OCI-LY1 (cell line): ENCODE measurements around the gene CSNK2A3.

Experiments used
- H2AFZ ChIP-seq: fragments of 200-600 bp; sonication (generic), shearing (Covaris generic); 2 replicates; pipeline ENCODE4 v1.6.0; 2014; ENCODE audit warnings: antibody characterized with exemption, mild to moderate bottlenecking, low read length
- H3F3A ChIP-seq: fragments of 200-600 bp; sonication (generic), shearing (Covaris generic); 2 replicates; pipeline ENCODE4 v1.6.0; 2014; ENCODE audit warnings: mild to moderate bottlenecking, antibody characterized with exemption, low read length, moderate library complexity; ENCODE audit not compliant: insufficient read depth
- H3K27ac ChIP-seq: fragments of 200-600 bp; sonication (generic); 2 replicates; pipeline ENCODE4 v1.5.1; 2014; ENCODE audit warnings: low read length, mixed run types, mild to moderate bottlenecking, low read depth; ENCODE audit not compliant: poor library complexity, severe bottlenecking
- H3K27me3 ChIP-seq: fragments of 200-600 bp; sonication (generic); 2 replicates; pipeline ENCODE4 v1.6.0; 2014; ENCODE audit warnings: antibody characterized with exemption, mild to moderate bottlenecking, low read length, moderate library complexity; ENCODE audit not compliant: insufficient read depth
- H3K36me3 ChIP-seq: fragments of 200-600 bp; sonication (generic); 2 replicates; pipeline ENCODE4 v1.6.1; 2014; ENCODE audit warnings: mild to moderate bottlenecking, antibody characterized with exemption, low read length, moderate library complexity, mixed read lengths; ENCODE audit not compliant: insufficient read depth
- H3K4me1 ChIP-seq: fragments of 200-600 bp; sonication (generic); 2 replicates; pipeline ENCODE4 v1.5.1; 2014; ENCODE audit warnings: mild to moderate bottlenecking, low read length, moderate library complexity; ENCODE audit not compliant: insufficient read depth, severe bottlenecking
- H3K4me2 ChIP-seq: fragments of 200-600 bp; sonication (generic), shearing (Covaris generic); 2 replicates; pipeline ENCODE4 v1.6.1; 2014; ENCODE audit warnings: low read length
- H3K4me3 ChIP-seq: fragments of 200-600 bp; sonication (generic); 2 replicates; pipeline ENCODE4 v1.5.1; 2014; ENCODE audit warnings: low read length, low read depth, mild to moderate bottlenecking, mixed read lengths; ENCODE audit not compliant: poor library complexity, severe bottlenecking
- H3K79me2 ChIP-seq: fragments of 200-600 bp; shearing (Covaris generic); 2 replicates; pipeline ENCODE4 v1.6.1; 2016; ENCODE audit warnings: mixed run types, low read length, mixed read lengths; ENCODE audit not compliant: insufficient read depth
- H3K9ac ChIP-seq: fragments of 200-600 bp; sonication (generic), shearing (Covaris generic); 2 replicates; pipeline ENCODE4 v1.6.1; 2014; ENCODE audit warnings: mild to moderate bottlenecking, low read length, mixed read lengths
- H3K9me2 ChIP-seq: fragments of 200-600 bp; sonication (generic), shearing (Covaris generic); 2 replicates; pipeline ENCODE4 v1.6.1; 2014; ENCODE audit warnings: low read depth, mild to moderate bottlenecking, low read length, mixed read lengths
- H3K9me3 ChIP-seq: fragments of 200-600 bp; shearing (Covaris generic); 2 replicates; pipeline ENCODE4 v1.6.1; 2014; ENCODE audit warnings: low read length, mixed read lengths
- H4K20me1 ChIP-seq: fragments of 200-600 bp; sonication (generic), shearing (Covaris generic); 2 replicates; pipeline ENCODE4 v1.6.0; 2016; ENCODE audit warnings: mild to moderate bottlenecking, low read length; ENCODE audit not compliant: insufficient read depth
- CTCF ChIP-seq: fragments of 200-600 bp; sonication (generic), shearing (Covaris generic); IDR thresholded peaks from 2 replicates; pipeline ENCODE4 v1.5.1; 2017; ENCODE audit warnings: mild to moderate bottlenecking, antibody characterized with exemption, low read length, moderate library complexity, mixed read lengths
- EZH2 ChIP-seq: fragments of 200-600 bp; sonication (generic), shearing (Covaris generic); IDR thresholded peaks from 2 replicates; pipeline ENCODE4 v1.8.0; 2017; ENCODE audit warnings: borderline replicate concordance, mixed run types, mild to moderate bottlenecking, antibody characterized with exemption, low read length, moderate library complexity, mixed read lengths

The CSNK2A3 gene

DNA sequence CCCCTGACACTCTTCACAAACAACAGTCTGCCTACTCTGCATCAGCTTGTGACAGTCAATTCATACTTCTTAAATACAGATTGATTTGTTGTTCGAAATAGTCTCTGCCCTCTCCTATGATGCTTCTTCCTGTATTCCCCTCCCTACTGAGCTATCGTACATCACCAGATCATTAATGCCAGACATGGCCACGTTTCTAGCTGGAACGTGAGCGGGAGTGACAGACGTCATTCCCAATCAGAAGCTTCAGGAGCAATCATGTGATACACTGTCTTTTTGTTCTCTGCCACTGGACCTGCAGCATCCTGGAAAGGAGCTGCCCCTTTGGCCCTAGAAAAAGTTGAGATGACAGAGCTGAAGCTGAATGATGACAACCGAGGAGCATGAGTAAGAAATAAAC lies 48.5 kb downstream of the CSNK2A3 start:
- H3K4me3 ChIP-seq, result no peak overlapping the region
- H3K9me3 ChIP-seq, result no peaks in the 10 kb centered on the region
- no peaks in the 10 kb centered on the region for H3K27me3 ChIP-seq
- H3K4me1 ChIP-seq, result no peaks in the 10 kb centered on the region
- H3K9me2 ChIP-seq, result no peaks in the 10 kb centered on the region
- H4K20me1 ChIP-seq, result no peaks in the 10 kb centered on the region
- H3K9ac ChIP-seq, result no peak overlapping the region
- no peak overlapping the region for H3K27ac ChIP-seq
- H3K4me2 ChIP-seq, result no peak overlapping the region
- TF ChIP-seq CTCF (no peak), EZH2 (no peak)
- no peaks in the 10 kb centered on the region for H3K36me3 ChIP-seq
- H3F3A ChIP-seq, result no peaks in the 10 kb centered on the region
- H3K79me2 ChIP-seq, result no peaks in the 10 kb centered on the region
- H2AFZ ChIP-seq, result no peak overlapping the region

DNA sequence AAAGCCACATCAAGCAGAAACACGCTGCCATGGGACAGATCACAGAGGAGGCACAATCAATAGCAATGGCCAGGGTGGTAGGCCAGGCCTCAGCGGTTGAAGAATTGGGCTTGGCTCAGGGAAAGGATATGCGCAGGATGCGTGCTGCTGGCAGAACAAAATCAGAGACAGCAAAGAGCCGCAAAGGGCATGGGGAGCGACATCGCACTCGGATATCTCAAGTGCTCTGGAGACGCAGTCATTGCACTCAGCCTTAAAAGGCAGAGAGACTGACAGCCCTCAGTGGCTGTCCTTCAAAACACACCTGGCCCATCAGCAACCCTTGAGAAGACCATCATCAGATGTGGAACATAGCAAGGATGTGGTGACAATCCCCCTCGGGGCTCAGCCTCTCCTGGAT lies 50.5 kb downstream of the CSNK2A3 start:
- no peak for TF ChIP-seq CTCF
- no peak for TF ChIP-seq EZH2
- Histone ChIP-seq H3K9me3 (no peaks in the 10 kb centered on the region), H3K9ac (no peak overlapping the region), H3K27ac (no peak overlapping the region), H4K20me1 (no peaks in the 10 kb centered on the region), H3K4me2 (no peak overlapping the region), H3F3A (no peaks in the 10 kb centered on the region), H2AFZ (no peak overlapping the region), H3K4me3 (no peak overlapping the region), H3K9me2 (no peaks in the 10 kb centered on the region), H3K4me1 (no peaks in the 10 kb centered on the region), H3K79me2 (no peaks in the 10 kb centered on the region), H3K27me3 (no peaks in the 10 kb centered on the region), H3K36me3 (no peaks in the 10 kb centered on the region)
